HuH-7.5 (cell line): ENCODE data around the gene MTMR10.

Source experiments
- DNase-seq: peaks from one replicate; pipeline ENCODE4 v3.0.0; 2011; ENCODE audit warnings: low spot score

The MTMR10 gene

GRCh38 chr15:30956216-30957124 is 35.0 kb downstream of the MTMR10 start:
- DNase-seq: no peak

GRCh38 chr15:30954674-30955073 is 36.8 kb downstream of the MTMR10 start:
- DNase-seq: no peak

- DNase-seq: no peak
Observed at GRCh38 chr15:30953731-30954378, 37.6 kb downstream of the MTMR10 start.

- DNase-seq: no peak
Observed at GRCh38 chr15:30953183-30953582, 38.2 kb downstream of the MTMR10 start.

GRCh38 chr15:30943654-30944335 is 47.6 kb downstream of the MTMR10 start:
- no peak for DNase-seq

- no peak for DNase-seq
Observed at GRCh38 chr15:30941520-30941919, 49.9 kb downstream of the MTMR10 start.

- DNase-seq: no peak
Observed at GRCh38 chr15:30940359-30940758, 51.1 kb downstream of the MTMR10 start.

- no peak for DNase-seq
Observed at GRCh38 chr15:30939161-30939560, 52.3 kb downstream of the MTMR10 start.

GRCh38 chr15:30933293-30933692 is 58.1 kb downstream of the MTMR10 start:
- no peak for DNase-seq

- DNase-seq: no peak
Observed at GRCh38 chr15:30930422-30930821, 61.0 kb downstream of the MTMR10 start.

- DNase-seq: no peak
Observed at GRCh38 chr15:30929982-30930381, 61.4 kb downstream of the MTMR10 start.

- no peak for DNase-seq
Observed at GRCh38 chr15:30929064-30929669, 62.3 kb downstream of the MTMR10 start.

- no peak for DNase-seq
Observed at GRCh38 chr15:30928076-30928475, 63.4 kb downstream of the MTMR10 start.

- DNase-seq: no peak
Observed at GRCh38 chr15:30927148-30927761, 64.2 kb downstream of the MTMR10 start.

GRCh38 chr15:30926161-30926560 is 65.3 kb downstream of the MTMR10 start:
- no peak for DNase-seq

- no peak for DNase-seq
Observed at GRCh38 chr15:30925686-30926085, 65.7 kb downstream of the MTMR10 start.

- no peak for DNase-seq
Observed at GRCh38 chr15:30924353-30924752, 67.1 kb downstream of the MTMR10 start.

GRCh38 chr15:30923429-30923828 is 68.0 kb downstream of the MTMR10 start:
- no peak for DNase-seq

- DNase-seq: no peak
Observed at GRCh38 chr15:30922480-30923311, 68.7 kb downstream of the MTMR10 start.

GRCh38 chr15:30921781-30922479 is 69.5 kb downstream of the MTMR10 start:
- DNase-seq: no peak
